GM21367 (cell line): ENCODE measurements around the gene CNOT4.

Experiments used
- ATAC-seq: cut with Tn5 transposase; IDR thresholded peaks from one replicate; pipeline ENCODE4 v1.9.1; 2021; ENCODE audit not compliant: unreplicated experiment

CNOT4 gene, protein sequence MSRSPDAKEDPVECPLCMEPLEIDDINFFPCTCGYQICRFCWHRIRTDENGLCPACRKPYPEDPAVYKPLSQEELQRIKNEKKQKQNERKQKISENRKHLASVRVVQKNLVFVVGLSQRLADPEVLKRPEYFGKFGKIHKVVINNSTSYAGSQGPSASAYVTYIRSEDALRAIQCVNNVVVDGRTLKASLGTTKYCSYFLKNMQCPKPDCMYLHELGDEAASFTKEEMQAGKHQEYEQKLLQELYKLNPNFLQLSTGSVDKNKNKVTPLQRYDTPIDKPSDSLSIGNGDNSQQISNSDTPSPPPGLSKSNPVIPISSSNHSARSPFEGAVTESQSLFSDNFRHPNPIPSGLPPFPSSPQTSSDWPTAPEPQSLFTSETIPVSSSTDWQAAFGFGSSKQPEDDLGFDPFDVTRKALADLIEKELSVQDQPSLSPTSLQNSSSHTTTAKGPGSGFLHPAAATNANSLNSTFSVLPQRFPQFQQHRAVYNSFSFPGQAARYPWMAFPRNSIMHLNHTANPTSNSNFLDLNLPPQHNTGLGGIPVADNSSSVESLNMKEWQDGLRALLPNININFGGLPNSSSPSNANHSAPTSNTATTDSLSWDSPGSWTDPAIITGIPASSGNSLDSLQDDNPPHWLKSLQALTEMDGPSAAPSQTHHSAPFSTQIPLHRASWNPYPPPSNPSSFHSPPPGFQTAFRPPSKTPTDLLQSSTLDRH

DNA sequence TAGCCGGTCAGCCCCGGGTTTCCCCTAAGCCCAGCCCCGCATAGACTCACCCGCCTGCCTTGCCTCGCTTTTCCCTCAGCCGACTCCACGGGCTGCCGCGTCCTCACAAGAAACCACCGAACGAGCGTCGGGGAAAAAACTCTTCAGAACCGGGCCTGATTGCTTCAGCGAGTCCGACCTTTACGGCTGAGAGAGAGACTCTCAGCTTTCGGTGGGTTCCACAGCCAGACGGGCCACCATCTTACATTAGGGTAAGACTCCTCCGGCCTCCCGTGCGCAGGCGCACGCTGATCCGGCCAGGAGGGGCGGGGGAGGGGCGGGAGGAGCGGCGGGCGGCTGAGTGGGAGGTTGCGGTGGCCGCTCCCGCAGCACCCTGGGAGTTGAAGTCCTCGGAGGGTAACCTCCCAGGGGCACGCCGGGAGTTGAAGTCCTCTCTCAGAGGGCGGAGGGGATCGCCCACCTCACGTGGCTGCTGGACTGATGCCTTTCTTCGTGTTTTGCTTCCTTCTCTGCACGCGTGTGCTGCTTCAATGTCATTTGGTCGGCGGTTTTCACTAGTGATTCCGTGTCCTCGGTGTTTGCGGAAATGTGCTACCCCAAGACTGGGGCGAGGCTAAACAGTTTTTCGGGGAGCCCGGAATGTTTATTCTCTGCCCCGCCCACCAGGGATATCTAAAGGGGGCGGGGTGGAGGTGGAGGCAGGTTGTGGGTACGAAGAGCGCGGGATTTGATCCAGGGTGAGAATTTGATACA is at the start of gene CNOT4:
CNOT4 (minus strand) TSS at position 264 of the 753 bp plus-strand sequence. CDS start 71,771 bp downstream, outside the sequence.
- peak; percentile 93 for ATAC-seq

- no peak for ATAC-seq
Measured at GRCh38 chr7:135558881-135559280, 49.0 kb upstream of the CNOT4 start.

- peak; percentile 71 for ATAC-seq
Measured at GRCh38 chr7:135558337-135558767, 48.5 kb upstream of the CNOT4 start.

- ATAC-seq: peak; percentile 61
Measured at GRCh38 chr7:135557455-135558336, 47.8 kb upstream of the CNOT4 start, which contains the start of gene NUP205. TSS of gene NUP205 (plus strand) at chr7:135557917. CDS start at chr7:135557945, 28 bp downstream.

GRCh38 chr7:135553346-135553745 is 43.4 kb upstream of the CNOT4 start:
- no peak for ATAC-seq

- ATAC-seq: no peak
Measured at GRCh38 chr7:135552148-135552547, 42.2 kb upstream of the CNOT4 start.

- ATAC-seq: no peak
Measured at GRCh38 chr7:135550196-135550595, 40.3 kb upstream of the CNOT4 start.

DNA sequence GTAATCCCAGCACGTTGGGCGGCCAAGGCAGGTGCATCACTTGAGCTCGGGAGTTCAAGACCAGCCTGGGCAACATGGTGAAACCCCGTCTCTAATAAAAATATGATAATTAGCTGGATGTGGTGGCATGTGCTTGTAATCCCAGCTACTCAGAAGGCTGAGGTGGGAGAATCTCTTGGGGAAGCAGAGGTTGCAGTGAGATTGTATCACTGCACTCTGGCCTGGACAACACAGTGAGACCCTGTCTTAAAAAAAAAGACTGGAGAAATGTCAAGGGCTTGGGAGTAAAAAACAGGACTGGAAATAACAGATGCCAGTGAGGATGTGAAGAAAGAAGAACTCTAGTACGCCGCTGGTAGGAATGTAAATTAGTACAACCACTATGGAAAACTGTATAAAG is 31.1 kb upstream of the CNOT4 start:
- ATAC-seq: no peak

DNA sequence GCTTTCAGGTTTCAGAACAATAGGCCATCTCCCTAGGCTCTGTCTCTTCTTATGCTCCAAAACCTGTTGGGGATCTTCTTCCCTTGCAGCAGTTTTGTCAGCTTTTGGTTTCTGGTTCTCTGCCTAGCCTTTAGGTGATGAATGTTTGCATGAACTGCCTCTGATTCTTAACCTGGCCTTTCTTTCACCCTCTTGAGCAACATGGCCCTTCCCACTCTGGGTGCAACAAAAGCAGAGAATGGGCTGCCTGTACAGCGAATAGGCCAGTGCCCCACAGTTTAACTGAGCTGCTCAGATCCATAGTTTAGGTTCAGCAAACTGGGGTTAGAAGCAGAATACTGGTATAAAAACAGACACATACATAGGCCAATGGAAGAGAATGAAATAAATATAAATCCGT is 29.7 kb upstream of the CNOT4 start:
- ATAC-seq: no peak

GRCh38 chr7:135538376-135538775 is 28.5 kb upstream of the CNOT4 start:
- no peak for ATAC-seq

DNA sequence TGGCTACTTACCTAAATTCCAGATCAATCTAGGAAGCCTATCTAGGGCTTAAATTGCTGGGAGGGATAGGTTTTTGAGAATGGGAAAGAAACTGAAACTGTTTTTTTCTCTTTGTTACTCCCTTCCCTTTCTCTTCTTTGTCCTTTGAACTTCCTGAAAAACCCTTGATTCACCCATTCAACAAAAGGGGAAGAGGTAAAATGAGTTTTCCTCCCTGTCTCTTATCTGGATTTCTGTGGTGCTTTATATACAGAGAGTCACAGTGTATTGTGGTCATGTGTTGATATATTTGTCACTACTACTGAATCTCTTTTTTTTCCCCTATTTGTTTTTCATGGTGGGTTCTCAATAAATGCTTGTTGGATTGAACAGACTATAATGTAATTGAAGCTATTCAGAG is 28.0 kb upstream of the CNOT4 start:
- no peak for ATAC-seq

DNA sequence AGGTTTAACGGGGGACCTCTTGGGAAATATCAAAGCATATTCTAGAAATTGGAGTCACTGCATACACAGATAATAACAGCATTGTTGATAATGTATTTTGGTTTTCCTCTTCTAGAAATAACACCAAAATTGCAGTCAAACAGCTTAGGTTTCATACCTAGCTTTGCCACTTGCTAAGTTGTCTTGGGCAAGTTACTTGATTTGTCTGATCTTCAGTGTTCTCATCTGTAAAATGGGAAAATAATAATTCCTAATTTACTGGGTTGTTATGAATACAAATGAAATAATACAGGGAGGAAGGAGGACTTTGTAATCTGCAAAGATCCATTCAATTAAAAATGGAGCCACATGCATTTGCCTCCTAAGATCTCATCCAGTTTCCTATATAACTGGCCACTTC is 27.6 kb upstream of the CNOT4 start:
- no peak for ATAC-seq

DNA sequence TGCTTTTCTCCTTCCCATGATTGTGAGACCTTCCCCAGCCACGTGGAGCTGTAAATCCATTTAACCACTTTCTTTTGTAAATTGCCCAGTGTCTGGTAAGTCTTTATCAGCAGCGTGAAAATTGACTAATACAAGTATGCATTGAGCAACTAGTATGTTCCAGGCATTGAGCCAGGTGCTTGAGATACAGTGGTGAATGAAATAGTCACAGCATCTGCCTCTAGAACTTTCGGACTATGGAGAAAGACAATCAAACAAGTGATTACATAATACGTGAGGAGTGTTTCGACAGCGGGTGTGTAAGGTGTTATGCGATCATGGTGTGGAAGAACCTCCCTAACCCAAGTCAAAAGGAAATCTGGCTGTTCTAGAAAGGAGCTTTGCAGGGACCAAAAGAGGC is 26.2 kb upstream of the CNOT4 start:
- no peak for ATAC-seq

GRCh38 chr7:135527025-135527424 is 17.1 kb upstream of the CNOT4 start:
- no peak for ATAC-seq

DNA sequence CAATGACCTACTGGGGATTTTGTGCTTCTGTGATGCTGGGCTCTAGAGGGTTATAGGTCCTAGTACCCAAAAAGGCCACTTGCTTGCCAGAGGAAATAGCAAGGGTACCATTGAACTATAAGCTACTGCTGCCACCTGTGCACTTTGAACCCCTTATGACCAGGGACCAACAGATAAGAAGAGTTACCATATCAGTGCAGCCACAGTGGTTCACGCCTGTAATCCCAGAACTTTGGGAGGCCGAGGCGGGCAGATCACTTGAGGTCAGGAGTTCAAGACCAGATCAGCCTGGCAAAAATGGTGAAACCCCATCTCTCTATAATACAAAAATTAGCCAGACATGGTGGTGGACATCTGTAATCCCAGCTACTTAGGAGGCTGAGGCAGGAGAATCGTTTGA is 15.5 kb upstream of the CNOT4 start:
- no peak for ATAC-seq

- ATAC-seq: no peak
Measured at GRCh38 chr7:135523146-135523545, 13.2 kb upstream of the CNOT4 start.

DNA sequence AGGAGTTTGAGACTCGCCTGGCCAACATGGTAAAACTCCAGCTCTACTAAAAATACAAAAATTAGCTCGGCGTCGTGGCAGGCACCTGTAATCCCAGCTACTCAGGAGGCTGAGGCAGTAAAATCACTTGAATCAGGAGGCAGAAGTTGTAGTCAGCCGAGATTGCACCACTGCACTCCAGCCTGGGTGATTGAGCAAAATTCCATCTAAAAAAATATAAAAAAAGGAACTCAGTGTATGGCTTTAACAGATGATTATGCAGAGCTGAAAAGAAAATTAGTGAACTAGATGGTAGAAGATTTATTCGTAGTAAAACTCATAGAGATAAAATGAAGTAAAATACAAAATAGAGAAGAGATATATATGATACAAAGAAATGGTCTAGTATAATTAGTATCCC is 12.6 kb upstream of the CNOT4 start:
- no peak for ATAC-seq

DNA sequence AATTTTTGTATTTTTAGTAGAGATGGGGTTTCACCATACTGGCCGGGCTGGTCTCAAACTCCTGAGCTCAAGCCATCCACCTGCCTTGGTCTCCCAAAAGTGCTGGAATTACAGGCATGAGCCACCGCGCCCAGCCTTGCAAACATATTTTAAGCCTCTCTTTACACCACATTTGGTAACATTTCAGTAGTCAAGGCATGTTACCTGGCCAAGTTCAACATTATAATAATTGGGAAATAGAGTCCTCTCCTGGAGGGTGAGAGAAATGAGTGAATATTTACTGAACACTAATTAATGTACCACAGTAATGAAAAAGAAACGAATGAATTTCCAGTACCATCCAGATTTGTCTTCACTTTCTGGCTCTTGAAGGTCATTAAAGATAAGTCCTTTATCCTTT is 10.0 kb upstream of the CNOT4 start:
- ATAC-seq: no peak

DNA sequence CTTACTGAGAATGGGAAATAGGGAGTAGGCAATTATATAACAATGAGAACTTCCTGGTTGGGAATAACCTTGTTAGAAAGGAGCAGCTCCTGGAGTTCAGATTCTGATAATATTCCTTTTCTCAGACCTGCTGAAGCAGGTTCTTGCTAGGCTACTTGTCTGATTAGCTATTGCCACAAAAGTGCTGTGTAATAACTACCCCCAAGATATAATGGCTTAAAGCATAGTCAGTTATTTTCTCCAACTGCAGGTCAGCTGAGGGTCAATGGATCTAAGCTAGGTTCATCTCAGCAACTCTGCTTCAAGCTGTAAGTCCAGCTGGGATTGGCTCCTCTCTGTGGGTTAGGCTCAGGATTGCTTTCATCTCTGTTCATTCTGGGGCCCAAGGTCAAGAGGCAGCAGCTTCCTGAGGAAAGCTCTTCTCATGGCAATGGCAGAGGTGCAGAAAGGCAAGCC is 9.4 kb upstream of the CNOT4 start:
- ATAC-seq: no peak

GRCh38 chr7:135518748-135519147 is 8.8 kb upstream of the CNOT4 start:
- no peak for ATAC-seq
